ENCODE measurements around the gene FAAP20.

The FAAP20 gene

DNA sequence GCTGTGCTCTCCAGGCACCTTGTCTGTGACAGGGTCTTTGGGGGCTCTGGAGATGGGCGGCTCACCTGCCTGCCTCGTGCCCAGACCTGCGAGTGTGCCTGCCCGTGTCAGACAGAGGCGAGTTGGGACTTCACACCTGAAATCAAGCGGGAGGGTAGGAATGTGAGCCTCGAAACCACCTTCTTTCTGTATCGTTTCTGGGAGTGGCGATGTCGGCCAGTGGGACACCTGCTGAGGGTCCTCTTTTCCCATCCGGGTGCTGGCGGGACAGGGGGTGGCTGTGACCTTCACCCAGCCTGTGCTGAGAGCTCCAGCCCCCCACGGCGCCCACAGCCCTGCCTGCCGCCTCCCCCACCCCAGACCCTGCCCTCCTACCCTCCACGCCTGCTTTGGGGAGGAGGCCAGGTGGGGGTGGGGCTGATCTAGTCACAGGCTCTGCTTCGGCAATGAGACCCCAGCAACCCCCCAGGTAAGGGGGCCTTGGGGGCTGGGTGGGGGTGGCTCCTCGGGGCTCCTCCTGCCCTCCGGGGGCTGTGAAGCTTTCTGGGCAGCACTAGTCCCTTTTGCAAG, 15.6 kb upstream of the FAAP20 start:
- DNase-seq (ENCODE audit: low spot score): no peak

GRCh38 chr1:2209400-2210083, 15.0 kb upstream of the FAAP20 start:
- no peak for DNase-seq (ENCODE audit: low spot score)

GRCh38 chr1:2208309-2209239, 14.0 kb upstream of the FAAP20 start:
- peak; percentile 83 for DNase-seq (ENCODE audit: low spot score)

DNA sequence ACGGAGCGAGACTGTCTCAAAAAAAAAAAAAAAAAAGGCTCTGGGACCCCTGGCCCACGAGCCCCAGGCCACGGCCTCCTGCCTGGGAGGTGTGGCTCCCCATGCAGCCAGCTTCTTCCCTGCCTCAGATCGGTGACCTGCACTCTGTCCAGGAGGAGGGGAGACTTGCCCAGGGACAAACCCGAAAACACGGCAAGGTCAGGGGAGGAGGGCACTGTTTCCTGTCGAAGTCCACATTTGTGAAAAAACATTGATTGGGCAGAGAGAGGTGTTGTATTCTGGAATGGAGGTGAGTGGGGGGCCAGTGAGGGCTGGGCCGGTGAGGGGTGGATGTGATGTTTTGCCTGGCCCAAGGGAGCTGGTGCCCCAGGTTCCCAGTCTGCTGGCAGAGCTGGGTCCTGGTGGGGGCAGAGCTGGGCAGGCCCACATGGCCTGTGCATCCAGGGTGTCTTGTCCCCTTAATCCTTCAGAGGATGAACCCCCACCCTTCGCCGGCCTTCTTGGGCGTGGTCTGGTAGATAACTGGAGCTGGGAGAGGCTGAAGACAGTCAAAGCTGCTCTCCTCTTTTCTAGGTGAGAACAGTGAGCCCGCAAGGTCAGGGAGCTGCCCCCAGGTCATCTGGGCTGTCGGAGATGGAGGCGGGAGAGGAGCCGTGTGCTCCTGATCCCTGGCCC, 12.4 kb upstream of the FAAP20 start:
- DNase-seq (ENCODE audit: low spot score): no peak

- peak; percentile 99 for DNase-seq (ENCODE audit: low spot score)
These were observed 10.8 kb upstream of the FAAP20 start for GRCh38 chr1:2205191-2205952.

GRCh38 chr1:2204415-2205190, 10.0 kb upstream of the FAAP20 start:
- peak; percentile 44 for DNase-seq (ENCODE audit: low spot score)

GRCh38 chr1:2203671-2204414, 9.3 kb upstream of the FAAP20 start:
- DNase-seq (ENCODE audit: low spot score): no peak

- DNase-seq (ENCODE audit: low spot score): no peak
These were observed 8.4 kb upstream of the FAAP20 start for GRCh38 chr1:2202843-2203601.

DNA sequence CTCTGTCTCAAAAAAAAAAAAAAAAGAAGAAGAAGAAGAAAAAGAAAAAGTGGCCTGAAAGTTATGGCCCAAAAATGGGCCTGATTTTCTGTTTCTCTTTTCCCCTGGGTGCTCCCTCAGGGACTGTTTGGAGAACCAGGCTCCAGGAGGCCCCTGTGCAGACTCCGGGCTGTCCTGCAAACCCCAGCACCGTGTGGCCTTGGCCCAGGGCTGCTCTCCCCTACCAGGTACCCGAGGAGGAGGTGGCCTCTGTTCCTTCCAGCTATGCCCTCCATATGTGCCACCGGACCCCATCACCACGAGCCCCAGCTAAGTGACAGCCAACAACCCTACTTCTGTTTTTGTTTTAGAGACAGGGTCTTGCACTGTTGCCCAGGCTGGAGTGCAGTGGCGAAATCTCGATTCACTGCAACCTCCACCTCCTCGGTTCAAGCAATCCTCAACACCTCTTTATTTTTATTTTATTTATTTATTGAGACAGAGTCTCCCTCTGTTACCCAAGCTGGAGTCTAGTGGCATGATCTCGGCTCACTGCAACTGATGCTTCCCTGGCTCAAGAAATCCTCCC, 7.5 kb upstream of the FAAP20 start:
- DNase-seq (ENCODE audit: low spot score): no peak

- DNase-seq (ENCODE audit: low spot score): no peak
These were observed 6.5 kb upstream of the FAAP20 start for GRCh38 chr1:2201062-2201461.

- no peak for DNase-seq (ENCODE audit: low spot score)
These were observed 5.9 kb upstream of the FAAP20 start for GRCh38 chr1:2200308-2200943.

DNA sequence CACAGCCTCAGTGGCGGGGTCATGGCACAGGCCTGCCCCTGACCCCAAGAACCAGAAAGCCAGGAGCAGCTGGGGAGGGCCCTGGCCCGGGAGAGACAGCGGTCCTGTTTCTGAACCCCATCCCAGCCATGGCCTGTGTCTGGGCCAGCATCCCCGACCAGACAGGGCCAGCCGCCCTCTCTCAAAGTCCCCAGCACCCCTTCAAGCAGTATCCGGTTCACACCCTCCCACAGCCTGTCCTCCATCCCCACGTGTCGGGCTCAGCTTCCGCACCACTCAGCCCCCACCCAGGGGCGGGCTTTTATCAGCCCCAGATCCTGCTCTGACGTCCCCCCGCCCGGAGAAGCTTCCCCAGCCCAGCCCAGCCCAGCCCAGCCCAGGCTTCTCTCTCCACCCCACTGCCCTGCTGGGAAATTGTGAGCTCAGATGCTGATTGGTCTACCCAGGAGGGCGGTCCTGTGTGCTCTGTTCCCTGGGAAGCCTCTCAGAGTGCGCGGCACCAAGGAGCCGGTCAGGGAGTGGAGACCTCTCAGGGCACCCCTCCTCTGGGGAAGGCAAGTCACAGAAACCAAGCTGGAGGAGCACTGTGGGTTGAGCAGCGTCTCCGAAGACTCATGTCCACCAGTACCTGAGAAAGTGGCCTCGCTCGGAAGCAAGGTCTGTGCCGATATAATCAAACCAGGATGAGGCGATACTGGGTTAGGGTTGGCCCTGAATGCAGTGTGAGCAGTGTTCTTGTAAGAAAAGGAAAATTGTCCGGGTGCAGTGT, 4.7 kb upstream of the FAAP20 start:
- DNase-seq (ENCODE audit: low spot score): peak; percentile 94

GRCh38 chr1:2198571-2198970, 4.0 kb upstream of the FAAP20 start:
- no peak for DNase-seq (ENCODE audit: low spot score)

DNA sequence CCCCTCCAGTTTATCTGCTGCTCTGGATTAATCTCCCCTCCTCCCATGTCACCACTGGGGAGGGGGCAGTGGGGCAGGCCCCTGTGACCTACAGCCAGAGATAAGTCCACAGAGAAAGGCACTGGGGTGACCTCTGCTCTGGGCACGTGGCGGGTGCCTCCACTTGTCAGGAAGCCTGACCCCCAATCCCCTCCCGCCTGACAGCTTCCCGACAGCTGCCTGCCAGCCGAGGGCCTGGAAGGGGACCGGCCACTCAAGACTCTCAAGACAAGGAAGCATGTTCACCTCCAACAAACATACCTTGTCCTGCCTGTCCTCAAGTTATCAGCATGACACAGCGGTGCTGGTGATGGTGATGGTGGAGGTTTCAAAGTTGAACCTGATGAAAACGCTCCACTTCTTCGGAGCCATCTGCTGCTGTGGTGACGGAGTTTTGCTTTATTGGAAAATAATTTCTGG, 3.2 kb upstream of the FAAP20 start:
- DNase-seq (ENCODE audit: low spot score): no peak

GRCh38 chr1:2196901-2197638, 2.5 kb upstream of the FAAP20 start:
- no peak for DNase-seq (ENCODE audit: low spot score)

- DNase-seq (ENCODE audit: low spot score): no peak
These were observed 1.2 kb upstream of the FAAP20 start for GRCh38 chr1:2195785-2196184.
